ENCODE results near the gene MYPOP. TPM values are rescaled to one million over a fixed set of nuclear protein-coding genes. Genes with fewer than 3 reads are reported as not detected.

The MYPOP gene
- total and polyA plus RNA-seq, 2 donors (not counting 3 experiments of a cell fraction or from before 2014, with no cell fraction given): 3.9 to 9.0 TPM

GRCh38 chr19:45878043-45878794 lies 24.2 kb downstream of the MYPOP start:
- no peak overlapping the region for H3K27ac ChIP-seq (ENCODE audit: insufficient read depth, low read depth, low read length)
- ChIA-PET CTCF (interaction anchor here (1.5 to 2.0 kb wide), 2 partner anchors 10 to 14 kb away, joined by 5 to 9 read pairs; partner anchors contain the start of gene FOXA3), POLR2A (no interaction called here)
- H3K79me2 ChIP-seq (ENCODE audit: control insufficient read depth, insufficient read depth, low read length): no peaks in the 10 kb centered on the region
- intact Hi-C loops (cut with micrococcal nuclease) (no loop called here), dilution Hi-C loops (cut with MboI; ENCODE audit: extremely low pct_ligation_motif_present, low sequenced_read_pairs) (no loop called here)
- peaks cover 2% of the 10 kb centered on the region for H3K4me1 ChIP-seq (ENCODE audit: control insufficient read depth, extremely low read depth, insufficient read depth, low read length)
- DNase-seq (ENCODE audit: low read depth, low spot score) (no peak), FAIRE-seq (no peak)
- H3K4me3 ChIP-seq (replicated peaks in 1 of 3; ENCODE audit: insufficient read depth in 1 of 3, low read depth in 1 of 3, low read length in 3 of 3): no peak overlapping the region
- H3K27me3 ChIP-seq (ENCODE audit: control insufficient read depth in 2 of 2, insufficient read depth in 2 of 2, low read length in 2 of 2): peaks cover 2 to 6% of the 10 kb centered on the region in 2 experiments
- no peaks in the 10 kb centered on the region for H3K9me1 ChIP-seq (replicated peaks; ENCODE audit: control insufficient read depth, extremely low read depth, insufficient read depth, low read length)
- H4K20me1 ChIP-seq (replicated peaks; ENCODE audit: control insufficient read depth, extremely low read depth, insufficient read depth, low read length): no peaks in the 10 kb centered on the region
- no peak overlapping the region for H2AFZ ChIP-seq (ENCODE audit: low read depth, low read length)
- no peaks in the 10 kb centered on the region for H3K36me3 ChIP-seq (ENCODE audit: control insufficient read depth in 2 of 2, extremely low read depth in 1 of 2, insufficient read depth in 2 of 2, low read length in 2 of 2)
- no peaks in the 10 kb centered on the region for H3K9me3 ChIP-seq (replicated peaks; ENCODE audit: control insufficient read depth, insufficient read depth, low read length)
- no peak overlapping the region for H3K9ac ChIP-seq (replicated peaks; ENCODE audit: extremely low read depth, insufficient read depth, low read length)
- no peak overlapping the region for H3K4me2 ChIP-seq (ENCODE audit: insufficient read depth, low read length)
- no peak for TF ChIP-seq POLR2A (IDR thresholded peaks at IDR 0.05; ENCODE audit: low read depth, low read length)
- TF ChIP-seq FOS (IDR thresholded peaks at IDR 0.05; ENCODE audit: borderline replicate concordance, insufficient read depth, low read length): no peak
- no peak for TF ChIP-seq GATA2 (IDR thresholded peaks at IDR 0.05; ENCODE audit: insufficient read depth, insufficient read length, low read depth, low read length)
- TF ChIP-seq MYC (IDR thresholded peaks at IDR 0.05; ENCODE audit: low read depth, low read length): no peak
- TF ChIP-seq MAX (IDR thresholded peaks at IDR 0.05; ENCODE audit: insufficient read depth, insufficient read length): no peak
- TF ChIP-seq POLR2AphosphoS5 (IDR thresholded peaks at IDR 0.05; ENCODE audit: insufficient read depth, low read depth, low read length): no peak
- no peak for TF ChIP-seq EZH2 (IDR thresholded peaks at IDR 0.05; ENCODE audit: borderline replicate concordance, low read depth, low read length, severe bottlenecking)
- TF ChIP-seq JUN (IDR thresholded peaks at IDR 0.05; ENCODE audit: borderline replicate concordance, insufficient read depth, insufficient read length, low read depth): no peak
- no peak for TF ChIP-seq CTCF (IDR thresholded peaks at IDR 0.05; ENCODE audit: extremely low read depth in 1 of 2, insufficient read depth in 1 of 2, low read depth in 1 of 2, low read length in 2 of 2)
- BruUV-seq (replicated peaks): no TSS peak

Measured in endothelial cell of umbilical vein (primary cell).